ENCODE measurements around the gene SLC35E1. TPM values are rescaled to one million over a fixed set of nuclear protein-coding genes. Genes with fewer than 3 reads are reported as not detected.

Gene SLC35E1
- total RNA-seq, 1 donor from 2014 or later, result 21.6 TPM

DNA sequence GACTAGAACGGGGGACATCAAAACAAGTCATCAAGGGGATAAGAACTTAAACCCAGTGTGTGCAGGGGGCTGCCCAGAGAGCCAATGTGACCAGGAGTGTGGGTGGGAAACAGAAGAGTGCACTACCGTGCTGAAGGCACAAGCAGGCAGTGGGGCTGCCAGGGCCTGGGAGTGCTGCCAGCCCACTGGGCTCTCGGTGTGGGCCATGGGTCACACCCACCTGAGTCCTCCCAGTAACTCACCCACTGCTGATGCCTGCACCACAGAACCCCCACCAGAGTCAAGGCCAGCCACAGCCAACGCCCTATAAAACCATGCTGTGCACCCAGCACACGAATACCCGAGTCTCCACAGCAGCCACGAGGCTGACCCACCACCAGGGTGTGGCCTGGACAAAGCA is 47.2 kb upstream of the SLC35E1 start:
- TF ChIP-seq POLR2AphosphoS5 (IDR thresholded peaks at IDR 0.05; ENCODE audit: insufficient read depth in 1 of 2, low read depth in 1 of 2) (no peak), CTCF (IDR thresholded peaks at IDR 0.05) (no peak), POLR2A (IDR thresholded peaks at IDR 0.05) (no peak)
- Histone ChIP-seq H3K9me3 (no peaks in the 10 kb centered on the region), H3K27me3 (no peaks in the 10 kb centered on the region), H3K4me3 (no peak overlapping the region), H3K4me1 (peaks cover 63% of the 10 kb centered on the region), H3K27ac (no peak overlapping the region), H3K36me3 (no peaks in the 10 kb centered on the region)
- intact Hi-C loops (cut with DNase I), result no loop called here
- DNase-seq (ENCODE audit: extremely low spot score in 2 of 2), result no peak

- intact Hi-C loops (cut with DNase I), result no loop called here
- no peaks in the 10 kb centered on the region for H3K9me3 ChIP-seq
- no peaks in the 10 kb centered on the region for H3K36me3 ChIP-seq
- no peaks in the 10 kb centered on the region for H3K27me3 ChIP-seq
- no peak overlapping the region for H3K4me3 ChIP-seq
- no peak for TF ChIP-seq POLR2A (IDR thresholded peaks at IDR 0.05)
- TF ChIP-seq POLR2AphosphoS5 (IDR thresholded peaks at IDR 0.05; ENCODE audit: insufficient read depth in 1 of 2, low read depth in 1 of 2), result no peak
- no peak for TF ChIP-seq CTCF (IDR thresholded peaks at IDR 0.05)
- peaks cover 72% of the 10 kb centered on the region for H3K4me1 ChIP-seq
- H3K27ac ChIP-seq, result no peak overlapping the region
- DNase-seq (ENCODE audit: extremely low spot score in 2 of 2), result no peak
Measured at GRCh38 chr19:16618248-16618647, 46.0 kb upstream of the SLC35E1 start.

- Histone ChIP-seq H3K36me3 (no peaks in the 10 kb centered on the region), H3K4me1 (peaks cover 80% of the 10 kb centered on the region), H3K9me3 (no peaks in the 10 kb centered on the region), H3K27ac (no peak overlapping the region), H3K4me3 (no peak overlapping the region), H3K27me3 (no peaks in the 10 kb centered on the region)
- intact Hi-C loops (cut with DNase I), result no loop called here
- DNase-seq (ENCODE audit: extremely low spot score in 2 of 2), result no peak
- TF ChIP-seq POLR2AphosphoS5 (IDR thresholded peaks at IDR 0.05; ENCODE audit: insufficient read depth in 1 of 2, low read depth in 1 of 2), result no peak
- no peak for TF ChIP-seq CTCF (IDR thresholded peaks at IDR 0.05)
- TF ChIP-seq POLR2A (IDR thresholded peaks at IDR 0.05), result no peak
Measured at GRCh38 chr19:16615808-16616207, 43.6 kb upstream of the SLC35E1 start.

- DNase-seq (ENCODE audit: extremely low spot score in 2 of 2), result no peak
- intact Hi-C loops (cut with DNase I), result no loop called here
- Histone ChIP-seq H3K27me3 (no peaks in the 10 kb centered on the region), H3K27ac (no peak overlapping the region), H3K4me1 (peaks cover 82% of the 10 kb centered on the region), H3K36me3 (no peaks in the 10 kb centered on the region), H3K9me3 (no peaks in the 10 kb centered on the region), H3K4me3 (no peak overlapping the region)
- TF ChIP-seq CTCF (IDR thresholded peaks at IDR 0.05) (no peak), POLR2AphosphoS5 (IDR thresholded peaks at IDR 0.05; ENCODE audit: insufficient read depth in 1 of 2, low read depth in 1 of 2) (no peak), POLR2A (IDR thresholded peaks at IDR 0.05) (no peak)
Measured at GRCh38 chr19:16614941-16615340, 42.7 kb upstream of the SLC35E1 start.

DNA sequence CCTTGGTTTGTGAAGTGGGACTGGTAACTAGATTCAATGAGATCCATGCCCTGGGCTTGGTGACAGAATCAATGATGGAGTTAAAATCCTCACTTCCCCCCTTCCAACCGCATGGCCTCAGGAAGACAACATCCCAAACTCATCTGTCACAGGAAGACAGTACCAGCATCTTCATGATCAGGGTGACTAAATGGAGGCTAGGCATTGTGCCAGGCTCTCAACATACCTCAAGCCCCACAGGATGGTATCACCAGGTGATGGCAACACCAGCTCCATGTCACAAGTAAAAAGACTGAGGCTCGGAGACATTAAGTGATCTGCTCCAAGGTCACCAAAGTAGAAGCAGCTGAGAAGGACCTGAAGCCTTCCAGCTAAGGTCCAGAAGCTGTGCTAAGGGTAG is 41.6 kb upstream of the SLC35E1 start:
- peaks cover 82% of the 10 kb centered on the region for H3K4me1 ChIP-seq

More for the DNA sequence above, 41.6 kb upstream of the SLC35E1 start:
- H3K4me3 ChIP-seq, result no peak overlapping the region
- H3K9me3 ChIP-seq, result no peaks in the 10 kb centered on the region
- H3K36me3 ChIP-seq, result no peaks in the 10 kb centered on the region
- DNase-seq (ENCODE audit: extremely low spot score in 2 of 2), result no peak
- H3K27me3 ChIP-seq, result no peaks in the 10 kb centered on the region
- intact Hi-C loops (cut with DNase I), result no loop called here
- no peak overlapping the region for H3K27ac ChIP-seq
- TF ChIP-seq CTCF (IDR thresholded peaks at IDR 0.05), result no peak
- TF ChIP-seq POLR2A (IDR thresholded peaks at IDR 0.05), result no peak
- no peak for TF ChIP-seq POLR2AphosphoS5 (IDR thresholded peaks at IDR 0.05; ENCODE audit: insufficient read depth in 1 of 2, low read depth in 1 of 2)

Data from vagina (tissue), 2 donors.